ENCODE results near the gene EML1.

EML1 gene

DNA sequence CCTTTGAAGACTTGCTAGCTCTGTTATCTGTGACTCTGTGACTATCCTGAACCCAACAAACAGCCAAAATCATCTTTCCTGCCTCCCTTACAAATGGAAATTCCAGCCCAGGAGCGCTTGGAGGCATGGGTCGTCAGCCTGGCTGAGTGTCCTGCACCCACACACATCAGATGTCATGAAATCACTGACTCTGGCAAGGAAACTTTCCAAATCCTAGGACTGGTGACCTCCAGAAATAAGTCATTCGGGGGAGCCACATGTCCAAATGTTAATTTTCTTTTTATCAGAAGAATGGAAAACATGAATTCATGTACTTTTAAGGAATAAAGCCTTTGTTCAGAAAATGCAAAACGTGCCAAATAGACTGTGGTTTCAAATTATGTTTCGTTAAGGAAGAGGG is 175.7 kb downstream of the EML1 start:
- DNase-seq (ENCODE audit: low read depth), result no peak

DNA sequence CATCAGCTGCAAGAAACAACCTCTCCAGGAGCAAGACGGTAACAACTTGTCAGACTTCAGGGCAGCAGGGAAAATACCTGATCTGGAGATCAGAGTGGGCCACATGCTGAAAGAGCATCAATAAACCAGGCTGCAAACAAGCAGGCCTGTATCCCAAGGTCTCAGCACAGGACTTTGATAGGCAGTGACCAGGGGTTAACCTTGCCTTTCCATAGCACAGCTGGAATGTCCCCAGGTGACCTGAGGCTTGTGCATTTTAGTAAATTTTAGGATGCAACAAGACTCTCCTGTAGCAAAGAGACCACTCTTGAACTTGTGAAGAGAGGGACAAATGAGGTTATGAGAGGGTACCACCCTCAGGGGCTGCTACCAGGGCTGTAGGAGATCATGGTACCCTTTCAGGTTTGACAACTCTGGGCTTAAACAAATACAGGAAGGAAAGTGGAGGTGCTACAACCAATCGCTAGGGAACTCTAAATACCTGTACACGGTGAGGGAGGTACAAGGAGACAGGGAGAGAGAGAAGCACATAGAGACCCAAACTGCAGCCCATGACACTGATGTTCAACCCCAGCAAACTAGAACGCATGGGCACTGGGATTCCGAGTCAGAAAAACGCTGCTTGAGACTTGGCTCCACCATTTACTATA is 176.6 kb downstream of the EML1 start:
- no peak for DNase-seq (ENCODE audit: low read depth)

DNA sequence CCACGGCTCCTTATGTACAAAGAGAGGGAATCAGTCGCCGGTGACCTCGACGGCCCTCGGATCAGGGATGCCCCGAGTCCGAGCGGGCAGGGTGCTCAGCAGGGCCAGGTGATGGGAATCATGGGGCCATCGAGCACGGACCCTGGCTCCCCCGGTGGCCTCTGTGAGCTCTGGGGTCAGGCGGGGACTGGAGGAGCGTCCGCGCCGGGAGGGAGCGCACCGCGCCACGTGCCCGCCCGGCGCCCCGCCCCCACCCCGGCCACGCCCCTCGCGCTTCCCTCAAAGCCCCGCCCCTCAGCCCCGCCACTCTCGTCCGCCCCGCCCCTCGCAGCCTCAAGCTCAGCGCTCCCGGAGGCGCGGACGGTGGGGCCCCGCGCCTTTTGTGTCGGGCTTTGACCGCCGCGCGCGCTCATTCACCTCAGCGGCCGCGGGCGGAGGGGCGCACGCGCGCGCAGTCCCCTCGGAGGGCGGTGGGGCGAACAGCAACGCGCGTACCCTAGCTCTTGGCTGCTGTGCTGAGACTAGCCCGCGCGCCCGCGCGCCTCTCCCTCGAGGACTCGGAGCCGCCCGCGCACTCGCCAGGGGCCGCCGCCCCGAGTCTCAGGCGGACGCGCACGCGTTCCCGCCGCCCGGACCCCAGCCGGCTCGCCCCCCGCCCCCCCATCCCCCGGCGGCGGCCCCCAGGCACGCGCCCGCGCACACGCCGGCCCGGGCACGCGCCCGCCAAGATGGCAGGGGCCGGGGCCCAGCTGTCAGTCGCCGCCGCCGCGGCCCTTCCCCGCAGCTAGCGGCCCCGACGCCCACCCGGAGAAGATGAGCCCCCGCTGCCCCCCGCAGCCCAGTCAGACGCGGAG is 178.1 kb downstream of the EML1 start:
- peak; percentile 76 for DNase-seq (ENCODE audit: low read depth)

DNA sequence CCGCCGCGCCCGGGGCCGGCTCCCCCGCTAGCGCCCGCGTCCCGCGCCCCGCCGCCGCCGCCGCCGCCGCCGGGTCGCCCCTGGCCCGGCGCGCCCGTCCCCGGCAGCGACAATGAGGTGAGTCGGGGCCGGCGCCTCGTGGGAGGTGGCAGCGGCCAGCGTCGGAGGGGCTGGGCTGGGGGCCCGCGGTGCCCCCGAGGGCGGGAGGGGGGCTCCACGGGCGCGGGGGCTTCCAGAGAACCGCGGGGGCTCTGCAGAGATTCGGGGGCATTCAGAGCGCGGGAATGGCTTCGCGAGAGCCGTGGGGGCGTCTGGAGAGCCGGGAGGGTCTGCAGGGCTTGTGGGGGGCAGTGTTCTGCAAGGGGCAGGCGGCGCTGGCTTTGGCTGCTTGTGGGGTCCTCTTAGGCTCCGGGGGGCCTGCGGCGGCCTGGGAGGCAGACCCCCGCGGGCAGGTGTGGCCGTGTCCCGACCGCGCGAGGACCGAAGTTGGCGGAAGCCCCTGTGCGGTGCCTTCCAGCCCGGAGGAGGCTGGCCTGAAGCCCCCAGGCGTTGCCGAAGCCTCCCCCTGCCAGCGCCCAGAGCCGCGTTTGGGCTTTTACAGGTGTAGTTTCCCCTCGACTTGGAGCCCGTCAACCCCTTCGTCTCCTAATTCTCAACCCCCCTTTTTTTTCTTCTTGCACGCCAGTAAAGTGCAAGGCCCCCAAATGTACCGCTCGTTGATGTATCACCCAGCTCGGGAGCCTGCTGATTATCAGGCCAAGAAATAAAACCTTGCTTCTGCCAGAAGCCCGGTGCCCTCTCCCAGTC is 178.9 kb downstream of the EML1 start:
- DNase-seq (ENCODE audit: low read depth), result no peak

DNA sequence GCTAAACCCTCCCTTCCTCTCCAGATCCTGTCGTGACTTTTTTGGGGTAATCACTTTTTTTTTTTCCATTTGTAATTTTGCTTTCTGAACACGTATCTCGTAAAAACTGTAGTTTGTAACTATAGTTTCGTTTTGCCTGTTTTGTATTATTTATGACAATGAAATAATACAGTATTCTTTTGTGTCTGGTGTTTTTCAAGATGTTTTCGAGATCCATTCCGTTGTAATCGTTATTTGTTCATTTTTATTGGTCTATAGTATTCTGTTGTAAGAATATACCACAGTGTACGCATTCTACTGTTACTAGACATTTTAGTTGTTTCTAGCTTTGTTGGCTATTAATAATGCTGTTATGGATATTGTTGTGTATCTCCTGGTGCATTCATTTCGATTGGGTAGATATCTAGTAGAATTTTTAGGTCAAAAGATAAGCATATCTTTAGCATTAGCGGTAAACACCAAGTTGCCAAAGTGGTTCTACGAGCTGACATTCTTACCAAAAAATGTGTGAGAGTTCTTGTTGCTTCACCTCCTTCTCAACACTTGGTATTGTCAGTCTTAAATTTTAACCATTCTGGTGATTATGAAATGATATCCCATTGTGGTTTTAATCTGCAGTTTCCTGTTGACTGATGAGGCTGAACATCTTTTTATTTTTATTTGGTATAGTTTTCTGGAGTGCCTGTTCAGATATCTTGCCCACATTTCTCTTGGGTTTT is 179.7 kb downstream of the EML1 start:
- no peak for DNase-seq (ENCODE audit: low read depth)

DNA sequence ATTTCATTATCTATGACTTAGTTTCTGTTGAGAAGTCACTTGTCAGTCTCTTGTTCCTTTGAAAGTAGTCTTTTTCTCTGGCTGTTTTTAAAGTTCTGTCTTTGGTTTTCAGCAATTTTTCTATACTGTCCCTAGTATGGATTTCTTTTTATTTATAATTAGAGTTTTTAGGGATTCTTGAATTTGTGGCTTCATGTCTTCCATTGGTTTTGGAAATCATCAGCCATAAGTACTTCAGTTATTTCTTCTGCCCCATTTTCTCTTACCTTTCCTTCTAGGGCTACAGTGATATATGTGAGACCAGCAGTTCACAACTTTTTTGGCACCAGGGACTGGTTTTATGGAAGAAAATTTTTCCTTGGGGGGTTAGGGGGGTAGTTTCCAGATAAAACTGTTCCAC is 182.0 kb downstream of the EML1 start:
- DNase-seq (ENCODE audit: low read depth), result no peak

DNA sequence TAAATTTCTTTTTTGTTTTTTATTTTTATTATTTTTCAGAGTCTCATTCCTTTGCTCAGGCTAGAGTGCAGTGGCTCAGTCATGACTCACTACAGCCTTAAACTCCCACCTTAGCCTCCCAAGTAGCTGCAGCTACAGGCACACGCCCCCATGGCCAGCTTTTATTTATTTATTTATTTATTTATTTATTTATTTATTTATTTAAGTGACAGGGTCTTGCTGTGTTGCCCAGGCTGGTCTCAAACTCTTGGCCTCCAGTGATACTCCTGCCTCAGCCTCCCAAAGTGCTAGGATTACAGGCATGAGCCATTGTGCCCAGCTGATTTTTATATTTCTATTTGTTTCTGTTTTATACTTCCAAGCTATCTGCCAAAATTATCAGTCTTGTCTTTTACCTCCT is 182.8 kb downstream of the EML1 start:
- no peak for DNase-seq (ENCODE audit: low read depth)

DNA sequence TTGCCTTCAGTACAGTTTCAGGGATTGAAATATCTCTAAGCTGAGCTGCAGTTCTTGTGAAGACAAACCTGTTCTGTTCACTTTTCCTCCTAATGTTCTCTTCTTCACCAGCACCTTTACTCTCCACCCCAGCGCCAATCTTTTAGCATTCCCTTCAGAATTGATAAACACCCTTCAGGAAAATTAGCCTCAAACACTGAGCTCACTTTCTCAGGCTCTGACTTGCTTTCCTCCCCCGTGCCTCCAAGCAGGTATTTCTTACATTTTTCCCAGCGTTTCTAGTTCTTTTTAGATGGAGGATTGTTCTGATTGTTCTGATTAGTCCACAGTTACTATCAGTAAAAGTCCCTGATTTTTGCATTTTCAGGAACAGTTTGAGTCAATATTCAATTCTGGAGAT is 183.5 kb downstream of the EML1 start:
- no peak for DNase-seq (ENCODE audit: low read depth)

DNA sequence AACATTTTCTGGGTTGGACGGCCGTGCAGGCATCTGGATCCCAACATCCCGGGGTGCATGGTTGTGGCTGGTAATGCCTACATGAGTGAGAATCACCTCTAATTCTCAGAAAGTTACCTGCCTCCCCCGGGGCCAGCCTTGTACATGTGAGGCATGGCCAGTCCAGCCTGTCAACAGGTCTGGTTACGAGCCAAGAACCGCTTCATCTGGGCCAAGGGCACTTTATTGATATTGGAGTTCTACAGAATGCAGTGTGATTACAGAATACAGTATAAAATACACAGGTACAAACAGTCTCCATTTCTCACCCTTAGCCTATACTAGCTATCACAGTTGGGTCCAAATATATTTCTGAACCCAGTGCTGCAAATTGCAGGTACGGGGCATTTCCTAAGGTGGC is 187.1 kb downstream of the EML1 start:
- DNase-seq (ENCODE audit: low read depth), result no peak

DNA sequence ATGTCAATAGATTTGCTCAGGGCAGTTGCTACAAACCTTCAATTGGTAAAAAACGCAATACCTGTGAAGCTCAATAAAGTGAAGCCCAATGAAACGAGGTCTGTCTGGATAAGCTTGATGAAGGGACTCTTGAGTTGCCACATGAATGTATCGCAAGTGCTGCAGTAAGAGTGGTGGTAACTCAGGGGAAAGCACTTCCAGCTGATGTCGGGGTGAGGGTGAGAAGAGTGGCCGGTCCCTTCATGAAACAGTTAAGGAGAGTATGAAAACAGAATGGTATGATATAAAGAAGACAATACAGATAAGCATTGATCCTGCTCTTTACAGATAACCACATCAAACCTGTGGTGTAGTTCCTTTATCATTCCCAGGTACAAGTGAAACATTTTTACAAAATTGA is 188.6 kb downstream of the EML1 start:
- no peak for DNase-seq (ENCODE audit: low read depth)

DNA sequence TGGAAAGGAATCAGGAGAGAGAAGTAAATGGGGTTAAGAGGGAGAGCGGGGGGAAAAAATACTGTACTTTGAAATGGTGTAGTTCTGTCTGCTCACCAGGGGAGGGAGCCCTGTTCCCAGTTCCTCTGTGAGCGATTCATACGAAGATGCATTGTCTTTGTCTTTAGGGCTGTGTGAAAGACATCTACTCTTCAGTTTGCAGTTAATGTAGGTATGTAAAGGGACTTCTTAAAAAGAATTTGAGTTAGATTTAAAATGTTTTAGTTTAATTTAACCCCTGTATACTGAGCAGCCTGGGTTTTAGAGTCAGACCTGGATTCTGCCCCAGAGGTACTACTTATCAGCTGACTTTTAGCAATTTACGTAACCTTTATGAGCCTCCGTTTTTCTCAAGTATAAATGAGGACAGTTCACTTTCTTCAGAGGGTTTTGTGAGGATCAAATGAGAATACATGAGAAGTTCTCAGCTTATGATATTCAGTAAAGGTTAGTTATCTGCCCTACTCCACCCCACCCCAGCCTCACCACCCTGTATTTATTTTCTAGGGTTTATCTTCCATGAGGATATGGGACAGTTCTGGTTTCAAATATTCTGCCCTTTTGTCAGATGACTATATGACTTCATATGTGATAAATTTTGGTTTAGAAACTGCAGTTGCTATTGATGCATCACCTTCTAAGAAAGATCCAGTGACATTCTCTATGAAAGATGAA is 189.5 kb downstream of the EML1 start:
- DNase-seq (ENCODE audit: low read depth), result no peak

DNA sequence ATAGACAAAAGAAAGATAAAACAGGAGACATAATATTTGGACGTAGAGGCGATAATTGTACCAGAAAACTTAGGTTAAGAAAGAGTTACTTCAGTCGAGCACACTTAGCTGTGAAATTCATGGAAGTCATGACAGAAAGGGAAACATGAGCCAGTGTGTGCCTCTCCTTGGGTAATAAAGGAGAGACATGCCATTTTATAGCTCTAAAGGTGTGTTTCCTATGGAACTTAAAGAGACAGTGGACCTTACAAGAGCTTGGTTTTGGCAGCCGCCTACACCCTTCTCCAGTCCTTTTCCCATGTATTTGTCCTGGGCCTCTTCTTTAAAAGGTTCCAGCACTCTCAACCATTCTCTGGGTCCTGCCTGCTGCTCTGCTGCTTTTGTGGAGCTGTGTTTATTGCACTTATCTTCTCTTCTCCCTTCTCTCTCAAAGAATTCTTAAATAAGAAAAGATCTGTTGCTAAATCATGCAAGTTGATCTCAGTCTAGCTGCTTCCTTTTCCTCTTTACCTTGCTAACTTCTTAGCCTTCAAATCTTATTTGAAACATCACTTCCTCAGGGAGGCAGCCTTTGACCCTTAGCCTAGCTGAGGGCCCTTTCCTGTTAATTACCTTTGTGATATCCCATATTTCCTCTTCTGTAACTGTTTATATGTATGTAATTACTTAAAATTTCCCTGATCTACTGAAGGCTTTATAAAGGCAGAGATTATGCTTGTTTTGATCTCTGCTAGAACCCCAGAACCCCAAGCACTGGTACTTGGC is 190.2 kb downstream of the EML1 start:
- DNase-seq (ENCODE audit: low read depth), result no peak

DNA sequence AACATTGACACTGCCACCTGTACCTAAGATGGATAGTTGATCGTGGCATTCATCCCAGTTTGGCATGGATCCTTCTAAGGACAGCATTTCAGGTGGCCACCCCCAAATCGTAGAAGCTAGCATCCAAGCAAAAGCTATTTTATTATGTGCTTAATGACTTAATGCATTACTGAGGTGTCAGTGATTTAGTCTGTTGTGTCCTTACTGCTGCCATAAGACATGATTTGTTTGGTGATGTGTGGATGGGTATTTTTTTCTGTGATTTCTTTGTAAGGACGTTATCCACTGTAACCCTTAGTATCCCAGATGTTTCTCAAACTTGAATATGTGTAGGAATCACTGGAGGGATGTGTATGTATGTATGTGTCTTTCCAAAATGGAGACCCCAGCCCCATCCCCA is 190.8 kb downstream of the EML1 start:
- DNase-seq (ENCODE audit: low read depth), result no peak

DNA sequence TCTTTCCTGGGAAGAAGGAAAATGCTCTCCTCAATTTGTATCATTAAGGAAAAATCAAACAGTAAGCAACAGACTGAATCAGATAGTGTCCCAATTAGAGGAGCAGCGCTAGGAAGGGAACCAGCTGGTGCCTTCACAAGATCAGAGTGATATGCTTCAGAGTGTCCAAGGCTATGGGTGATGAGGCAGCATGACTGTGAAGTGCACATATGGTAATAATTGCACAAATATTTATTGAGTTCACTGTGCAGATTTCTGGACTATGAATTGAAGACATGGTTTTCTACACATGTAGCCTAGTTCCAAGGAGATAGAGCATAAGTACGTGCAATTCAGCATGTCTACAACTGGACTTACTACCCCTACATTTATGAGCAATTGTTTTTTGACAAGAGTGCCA is 193.2 kb downstream of the EML1 start:
- DNase-seq (ENCODE audit: low read depth), result no peak

DNA sequence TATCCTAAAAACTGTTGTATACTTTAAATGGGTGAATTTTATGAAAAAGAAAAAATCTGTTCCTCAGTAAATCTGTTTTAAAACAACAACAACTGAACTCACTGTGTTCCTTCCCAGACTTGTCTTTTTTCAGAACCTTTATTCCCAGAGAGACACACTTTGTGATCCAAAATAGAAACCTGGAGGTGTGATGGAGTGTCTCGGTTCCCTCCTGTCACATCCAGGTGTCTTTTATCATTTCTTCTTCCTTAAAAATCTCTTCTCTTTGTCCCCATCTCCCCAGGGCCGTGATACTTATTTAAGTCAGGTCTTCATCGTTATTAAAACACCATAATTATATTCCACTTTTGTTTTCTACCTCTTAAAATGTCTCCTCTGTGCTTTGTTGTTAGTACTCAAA is 195.8 kb downstream of the EML1 start:
- no peak for DNase-seq (ENCODE audit: low read depth)

DNA sequence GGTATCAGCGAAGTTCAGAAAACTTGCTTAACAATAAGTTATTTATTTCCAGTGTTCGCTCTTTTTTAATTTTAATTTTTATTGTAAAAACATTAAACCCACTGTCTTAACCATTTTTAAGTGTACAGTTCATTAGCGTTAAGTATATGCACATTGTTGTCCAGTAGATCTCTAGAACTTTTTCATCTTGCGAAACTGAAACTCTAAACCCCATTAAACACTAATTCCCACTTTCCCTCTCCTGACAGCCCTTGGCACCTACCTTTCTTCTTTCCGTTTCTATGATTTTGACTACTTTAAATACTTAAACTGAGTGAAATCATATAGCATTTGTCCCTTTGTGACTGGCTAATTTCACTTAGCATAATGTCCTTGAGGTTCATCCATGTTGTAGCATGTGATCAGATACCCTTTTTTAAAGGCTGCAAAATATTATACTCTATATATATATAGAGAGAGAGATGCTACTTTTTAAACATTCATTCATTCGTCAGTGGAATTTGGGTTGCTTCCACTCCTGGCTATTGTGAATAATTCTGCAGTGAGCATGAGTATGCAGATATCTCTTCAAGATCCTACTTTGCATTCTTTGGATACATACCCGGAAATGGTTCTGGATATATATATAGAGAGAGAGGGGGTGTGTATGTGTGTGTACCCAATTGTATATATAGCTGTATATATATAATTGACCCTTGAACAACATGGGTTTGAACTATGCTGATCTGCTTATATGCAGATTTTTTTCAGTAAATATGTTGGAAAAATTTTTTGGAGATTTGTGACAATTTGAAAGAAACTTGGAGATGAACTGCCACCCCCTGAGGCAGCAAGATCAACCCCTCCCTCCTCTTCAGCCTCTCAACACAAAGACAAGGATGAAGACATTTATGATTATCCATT is 197.3 kb downstream of the EML1 start:
- DNase-seq (ENCODE audit: low read depth), result no peak

DNA sequence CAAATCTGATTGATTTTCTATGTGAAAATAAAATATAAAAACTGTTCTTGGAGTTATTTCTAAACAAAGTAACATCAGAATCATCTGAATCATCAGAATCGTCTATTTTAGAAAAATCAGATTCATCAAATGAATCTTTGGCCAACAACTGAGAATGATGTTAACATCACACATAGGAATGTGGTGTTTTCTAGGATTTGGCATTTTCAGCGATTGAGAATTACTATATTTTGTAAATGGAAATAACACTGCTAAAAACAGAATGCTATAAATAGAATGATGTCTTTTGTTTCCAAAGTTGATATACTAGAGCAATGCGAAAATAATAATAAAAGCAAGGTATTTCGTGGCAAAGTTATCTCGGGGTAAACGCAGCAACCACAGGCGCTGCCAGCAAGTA is 198.1 kb downstream of the EML1 start:
- no peak for DNase-seq (ENCODE audit: low read depth)

Data from stimulated activated CD4-positive, alpha-beta T cell treated with anti-CD3 and anti-CD28 coated beads, Interleukin-2, amount 100 ng/mL, for 4 hours (primary cell).